D721Med (cell line): Measurements from ENCODE around the gene NCK2.

Source experiments
- DNase-seq: peaks from one replicate; pipeline ENCODE4 v3.0.0; 2011; ENCODE audit warnings: low spot score; ENCODE audit not compliant: insufficient read length
- FAIRE-seq: peaks from 2 replicates; lab custom pipeline; 2011; peaks lifted over from hg19 to GRCh38; lab: Jason Lieb, UNC
- TF ChIP-seq, protein P1 (sequence below): IDR thresholded peaks from 2 replicates; pipeline ENCODE4 v1.5.1; 2012; ENCODE audit warnings: mild to moderate bottlenecking, control low read depth; ENCODE audit not compliant: insufficient read depth; ENCODE audit errors: missing control alignments

The NCK2 gene

DNA sequence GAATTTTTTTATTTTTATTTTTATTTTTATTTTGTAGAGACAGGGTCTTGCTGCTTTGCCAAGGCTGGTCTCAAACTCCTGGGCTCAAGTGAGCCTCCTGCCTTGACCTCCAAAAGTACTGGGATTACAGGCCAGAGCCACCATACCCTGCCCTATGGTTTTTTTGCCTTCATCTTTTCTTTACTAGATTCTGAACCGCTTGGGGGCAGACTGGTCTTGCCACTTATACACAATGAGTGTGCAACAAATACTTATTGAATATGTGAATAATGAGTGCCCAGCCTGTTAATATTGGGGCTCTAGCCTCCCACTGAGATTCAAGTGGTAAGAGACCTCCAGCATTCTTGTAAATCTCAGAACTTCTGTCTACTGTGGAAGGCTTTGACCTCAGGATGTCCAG is 3.9 kb downstream of the NCK2 start:
- FAIRE-seq (no peak), DNase-seq (no peak)
- TF ChIP-seq, protein P1, sequence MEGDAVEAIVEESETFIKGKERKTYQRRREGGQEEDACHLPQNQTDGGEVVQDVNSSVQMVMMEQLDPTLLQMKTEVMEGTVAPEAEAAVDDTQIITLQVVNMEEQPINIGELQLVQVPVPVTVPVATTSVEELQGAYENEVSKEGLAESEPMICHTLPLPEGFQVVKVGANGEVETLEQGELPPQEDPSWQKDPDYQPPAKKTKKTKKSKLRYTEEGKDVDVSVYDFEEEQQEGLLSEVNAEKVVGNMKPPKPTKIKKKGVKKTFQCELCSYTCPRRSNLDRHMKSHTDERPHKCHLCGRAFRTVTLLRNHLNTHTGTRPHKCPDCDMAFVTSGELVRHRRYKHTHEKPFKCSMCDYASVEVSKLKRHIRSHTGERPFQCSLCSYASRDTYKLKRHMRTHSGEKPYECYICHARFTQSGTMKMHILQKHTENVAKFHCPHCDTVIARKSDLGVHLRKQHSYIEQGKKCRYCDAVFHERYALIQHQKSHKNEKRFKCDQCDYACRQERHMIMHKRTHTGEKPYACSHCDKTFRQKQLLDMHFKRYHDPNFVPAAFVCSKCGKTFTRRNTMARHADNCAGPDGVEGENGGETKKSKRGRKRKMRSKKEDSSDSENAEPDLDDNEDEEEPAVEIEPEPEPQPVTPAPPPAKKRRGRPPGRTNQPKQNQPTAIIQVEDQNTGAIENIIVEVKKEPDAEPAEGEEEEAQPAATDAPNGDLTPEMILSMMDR = no peak

DNA sequence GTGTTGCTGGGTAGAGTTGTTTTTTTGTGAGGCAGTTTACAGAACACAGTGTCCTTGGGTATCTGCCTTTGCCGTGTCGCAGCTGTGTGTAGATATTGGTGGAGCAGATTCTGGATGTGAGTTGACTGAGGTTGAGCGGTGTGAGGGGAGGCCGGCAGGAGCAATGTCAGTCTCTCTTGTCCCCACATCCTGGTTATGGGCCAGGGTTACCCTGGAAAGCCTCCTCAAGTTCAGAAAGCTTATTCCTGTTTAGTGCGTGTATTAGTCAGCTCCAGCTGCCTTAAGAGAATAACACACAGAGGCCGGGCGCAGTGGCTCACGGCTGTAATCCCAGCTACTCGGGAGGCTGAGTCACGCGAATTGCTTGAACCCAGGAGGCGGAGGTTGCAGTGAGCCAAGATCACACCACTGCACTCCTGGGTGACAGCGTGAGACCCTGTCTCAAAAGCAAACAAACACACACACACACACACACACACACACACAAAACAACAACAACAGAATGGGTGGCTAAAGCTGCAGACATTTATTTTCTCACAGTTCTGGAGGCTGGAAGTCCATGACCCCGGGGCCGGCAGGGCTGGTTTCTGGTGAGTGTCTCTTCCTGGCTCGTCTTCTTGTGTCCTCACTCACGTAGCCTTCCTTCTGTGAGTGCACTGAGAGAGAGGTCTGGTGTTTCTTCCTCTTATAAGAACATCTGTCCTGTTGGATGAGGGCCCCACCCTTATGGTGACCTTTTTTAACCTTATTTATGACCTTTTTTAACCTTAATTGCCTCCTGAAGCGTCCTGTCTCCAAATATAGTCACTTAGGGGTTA is 5.1 kb downstream of the NCK2 start:
- FAIRE-seq = no peak
- TF ChIP-seq, protein P1 = no peak
- DNase-seq = no peak

DNA sequence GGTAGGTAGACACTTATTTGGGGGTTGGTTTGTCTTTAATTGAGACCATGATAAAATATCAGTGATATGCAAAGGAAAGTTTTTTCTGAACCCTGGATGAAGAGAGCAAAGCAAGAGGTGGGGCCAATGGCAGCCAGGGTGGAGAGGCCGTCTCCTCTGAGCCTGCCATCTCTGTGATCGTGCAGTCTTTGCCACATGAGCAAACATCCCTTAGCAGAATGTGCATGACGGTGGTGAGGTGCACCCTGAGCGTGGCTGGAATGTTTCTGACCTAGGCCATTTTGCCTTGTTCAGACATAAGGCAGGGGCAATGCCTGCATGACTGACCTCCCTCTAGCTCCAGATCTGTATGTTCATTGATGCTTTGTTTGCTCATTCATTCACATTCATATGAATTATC is 6.0 kb downstream of the NCK2 start:
- TF ChIP-seq, protein P1 = no peak
- DNase-seq (no peak), FAIRE-seq (no peak)

DNA sequence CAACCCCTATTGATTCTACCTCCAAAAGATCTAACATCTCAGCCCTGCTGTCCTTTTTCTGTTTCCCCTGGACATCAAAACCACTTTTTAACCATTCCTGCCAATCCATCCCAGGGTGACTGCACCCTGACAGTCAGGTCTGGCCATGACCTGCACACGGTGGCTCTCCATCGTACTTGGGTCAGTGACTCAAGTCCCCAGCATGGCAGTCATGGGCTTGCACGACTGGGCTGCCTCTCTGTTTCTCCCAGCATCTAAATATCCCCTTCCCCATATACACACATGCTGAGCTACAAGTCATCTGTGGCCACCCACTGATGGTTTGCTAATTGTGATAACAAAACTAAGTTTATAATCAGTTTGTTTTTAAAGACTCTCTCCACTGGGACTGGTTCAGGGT is 6.6 kb downstream of the NCK2 start:
- TF ChIP-seq, protein P1 = no peak
- no peak for FAIRE-seq
- no peak for DNase-seq

DNA sequence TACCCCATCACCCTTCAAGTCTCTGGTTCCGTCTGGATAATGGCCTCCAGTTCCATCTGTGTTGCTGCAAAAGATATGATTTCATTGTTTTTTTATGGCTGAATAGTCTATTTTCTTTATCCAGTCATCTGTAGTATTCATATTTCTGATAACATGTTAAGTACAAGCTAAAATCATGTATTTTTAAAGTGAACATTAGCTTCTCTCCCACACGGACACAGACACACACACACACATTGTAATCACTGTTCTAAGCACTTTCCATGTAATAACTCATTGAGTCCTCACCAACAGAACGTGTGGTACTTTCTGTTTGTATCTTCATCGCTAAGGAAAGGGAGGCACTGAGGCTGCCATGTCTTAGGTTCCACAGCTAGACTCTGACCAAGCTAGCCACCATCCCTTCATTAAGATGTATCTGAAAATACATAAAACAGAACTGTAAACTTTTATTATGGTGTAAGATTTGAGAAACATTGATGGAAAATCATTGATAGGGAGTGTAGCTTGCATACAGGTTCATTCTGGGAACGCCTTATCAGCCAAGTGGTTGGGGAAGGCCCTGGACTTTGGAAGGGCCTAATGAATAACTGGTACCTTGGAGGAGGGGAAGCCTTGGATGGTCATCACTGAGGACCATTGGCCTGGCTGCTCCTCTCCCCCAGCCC is 8.1 kb downstream of the NCK2 start:
- no peak for DNase-seq
- TF ChIP-seq, protein P1 = no peak
- FAIRE-seq = no peak

DNA sequence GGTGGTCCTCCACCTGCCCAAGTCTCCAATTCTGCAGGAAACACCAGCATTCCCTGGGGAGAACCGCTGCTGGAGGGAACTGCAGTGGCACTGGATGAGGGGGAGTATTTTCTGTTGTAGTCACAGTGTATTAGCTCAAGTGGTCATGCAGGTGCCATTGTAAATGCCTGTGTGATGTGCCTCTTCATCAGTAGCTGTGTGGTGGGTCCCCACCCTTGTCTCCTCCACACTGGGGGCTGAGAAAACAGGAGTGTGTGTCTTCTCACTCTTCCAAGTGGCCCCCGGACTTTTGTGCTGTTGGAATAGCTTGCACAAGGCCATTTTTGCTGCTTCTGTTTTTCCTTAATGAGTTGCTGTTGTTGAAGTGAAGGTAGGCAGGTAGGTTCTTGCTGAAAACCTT is 8.7 kb downstream of the NCK2 start:
- DNase-seq (no peak), FAIRE-seq (no peak)
- TF ChIP-seq, protein P1 = no peak

DNA sequence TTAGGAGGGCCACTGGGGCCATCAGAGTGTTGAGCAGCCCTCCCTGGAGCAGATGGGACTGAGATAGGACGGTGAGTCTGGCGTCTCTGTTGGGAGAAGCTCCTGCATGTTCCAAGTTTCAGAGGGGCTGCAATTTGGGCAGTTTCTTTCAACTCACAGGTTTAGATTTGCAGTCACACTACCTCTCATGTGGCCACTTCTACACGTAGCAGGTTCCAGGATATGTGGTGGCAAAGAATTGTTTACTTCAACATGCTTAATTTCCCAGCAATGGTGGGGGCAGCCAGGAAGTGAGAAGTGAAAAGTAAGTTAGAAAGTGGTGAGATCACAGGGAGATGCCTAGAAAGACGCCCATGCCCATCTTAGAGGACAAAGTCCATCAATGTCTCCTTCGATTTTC is 9.3 kb downstream of the NCK2 start:
- FAIRE-seq (no peak), DNase-seq (no peak)
- TF ChIP-seq, protein P1 = no peak
